ENCODE data around the gene RBM5.
"Not testable (repeated sequence)": the region's sequence is repeated elsewhere in the genome, so short reads cannot be mapped to it uniquely, and the experiment has no call there.

The RBM5 gene

GRCh38 chr3:50057756-50058155 is 31.0 kb upstream of the RBM5 start:
- H3K4me1 ChIP-seq (ENCODE audit: low read depth, poor library complexity, severe bottlenecking) = no peaks in the 10 kb centered on the region
- no peak overlapping the region for H3K27ac ChIP-seq
- no peak overlapping the region for H2AFZ ChIP-seq (ENCODE audit: low read depth)
- H3K79me2 ChIP-seq (ENCODE audit: insufficient read depth, low read depth) = no peaks in the 10 kb centered on the region
- no peaks in the 10 kb centered on the region for H4K20me1 ChIP-seq (ENCODE audit: insufficient read depth)
- no peak overlapping the region for H3K4me2 ChIP-seq
- no peaks in the 10 kb centered on the region for H3K36me3 ChIP-seq (ENCODE audit: insufficient read depth)
- no peak overlapping the region for H3K4me3 ChIP-seq (IDR thresholded peaks at IDR 0.05; ENCODE audit: insufficient read depth, low read depth, low read length)
- TF ChIP-seq CTCF (conservative IDR thresholded peaks at IDR 0.05; ENCODE audit: low read depth, low read length) = no peak
- no peaks in the 10 kb centered on the region for H3K27me3 ChIP-seq (ENCODE audit: insufficient read depth, low read depth)
- H3K9ac ChIP-seq = no peak overlapping the region

GRCh38 chr3:50068134-50068533 is 20.6 kb upstream of the RBM5 start:
- no peak for TF ChIP-seq CTCF (conservative IDR thresholded peaks at IDR 0.05; ENCODE audit: low read depth, low read length)
- Histone ChIP-seq H3K4me3 (IDR thresholded peaks at IDR 0.05; ENCODE audit: insufficient read depth, low read depth, low read length) (no peak overlapping the region), H2AFZ (ENCODE audit: low read depth) (no peak overlapping the region), H3K36me3 (ENCODE audit: insufficient read depth) (no peaks in the 10 kb centered on the region), H3K27me3 (ENCODE audit: insufficient read depth, low read depth) (no peaks in the 10 kb centered on the region), H3K27ac (no peak overlapping the region), H3K79me2 (ENCODE audit: insufficient read depth, low read depth) (no peaks in the 10 kb centered on the region), H4K20me1 (ENCODE audit: insufficient read depth) (no peaks in the 10 kb centered on the region), H3K4me1 (ENCODE audit: low read depth, poor library complexity, severe bottlenecking) (no peaks in the 10 kb centered on the region), H3K4me2 (no peak overlapping the region), H3K9ac (no peak overlapping the region)

GRCh38 chr3:50078091-50078490 is 10.6 kb upstream of the RBM5 start:
- Histone ChIP-seq H3K4me3 (IDR thresholded peaks at IDR 0.05; ENCODE audit: insufficient read depth, low read depth, low read length) (no peak overlapping the region), H3K27ac (no peak overlapping the region), H3K36me3 (ENCODE audit: insufficient read depth) (no peaks in the 10 kb centered on the region), H2AFZ (ENCODE audit: low read depth) (no peak overlapping the region), H3K4me1 (ENCODE audit: low read depth, poor library complexity, severe bottlenecking) (no peaks in the 10 kb centered on the region), H3K4me2 (no peak overlapping the region), H3K79me2 (ENCODE audit: insufficient read depth, low read depth) (no peaks in the 10 kb centered on the region), H3K27me3 (ENCODE audit: insufficient read depth, low read depth) (no peaks in the 10 kb centered on the region), H3K9ac (no peak overlapping the region), H4K20me1 (ENCODE audit: insufficient read depth) (no peaks in the 10 kb centered on the region)
- TF ChIP-seq CTCF (conservative IDR thresholded peaks at IDR 0.05; ENCODE audit: low read depth, low read length) = no peak

- H3K27me3 ChIP-seq (ENCODE audit: insufficient read depth, low read depth) = no peaks in the 10 kb centered on the region
- H4K20me1 ChIP-seq (ENCODE audit: insufficient read depth) = no peaks in the 10 kb centered on the region
- no peaks in the 10 kb centered on the region for H3K36me3 ChIP-seq (ENCODE audit: insufficient read depth)
- H3K9ac ChIP-seq = no peak overlapping the region
- no peaks in the 10 kb centered on the region for H3K4me1 ChIP-seq (ENCODE audit: low read depth, poor library complexity, severe bottlenecking)
- H2AFZ ChIP-seq (ENCODE audit: low read depth) = no peak overlapping the region
- TF ChIP-seq CTCF (conservative IDR thresholded peaks at IDR 0.05; ENCODE audit: low read depth, low read length) = no peak
- no peak overlapping the region for H3K4me3 ChIP-seq (IDR thresholded peaks at IDR 0.05; ENCODE audit: insufficient read depth, low read depth, low read length)
- H3K4me2 ChIP-seq = no peak overlapping the region
- H3K79me2 ChIP-seq (ENCODE audit: insufficient read depth, low read depth) = no peaks in the 10 kb centered on the region
- H3K27ac ChIP-seq = no peak overlapping the region
Observed at GRCh38 chr3:50078622-50079021, 10.1 kb upstream of the RBM5 start.

GRCh38 chr3:50084951-50085350 is 3.8 kb upstream of the RBM5 start:
- not testable (repeated sequence) for H3K4me1 ChIP-seq (ENCODE audit: low read depth, poor library complexity, severe bottlenecking); H3K27me3 ChIP-seq (ENCODE audit: insufficient read depth, low read depth); H4K20me1 ChIP-seq (ENCODE audit: insufficient read depth); H3K4me3 ChIP-seq (IDR thresholded peaks at IDR 0.05; ENCODE audit: insufficient read depth, low read depth, low read length); H3K27ac ChIP-seq; H2AFZ ChIP-seq (ENCODE audit: low read depth); H3K4me2 ChIP-seq; H3K9ac ChIP-seq; H3K36me3 ChIP-seq (ENCODE audit: insufficient read depth)
- H3K79me2 ChIP-seq (ENCODE audit: insufficient read depth, low read depth) = peaks cover 12% of the 10 kb centered on the region

Measured in KMS-11 (cell line).